AG04449 (cell line): ENCODE data around the gene PIK3R3.
"Not testable (repeated sequence)": the region's sequence is repeated elsewhere in the genome, so short reads cannot be mapped to it uniquely, and the experiment has no call there.

Source experiments
- CTCF ChIA-PET: fragments of 350-600 bp; formaldehyde crosslinking; extraction: SDS; loops from one replicate; lab custom pipeline; 2021; ENCODE audit warnings: antibody characterized with exemption; lab: Yijun Ruan, JAX
- POLR2A ChIA-PET: fragments of 400-600, 350-600 bp; formaldehyde crosslinking; extraction: SDS; loops from one replicate; lab custom pipeline; 2020; ENCODE audit warnings: antibody characterized with exemption, inconsistent platforms; lab: Yijun Ruan, JAX
- DNase-seq: peaks from one replicate; pipeline ENCODE4 v3.0.0-alpha.2; 2010; ENCODE audit warnings: low read depth, low spot score
- H3K4me3 ChIP-seq: 2 replicates; pipeline ENCODE4 v1.5.1; 2011; ENCODE audit warnings: low read depth, mild to moderate bottlenecking, control low read depth, low read length
- CTCF ChIP-seq: IDR thresholded peaks from one replicate; pipeline ENCODE4 v1.5.1; 2011; ENCODE audit warnings: mild to moderate bottlenecking, moderate library complexity, low read length, control low read depth, inconsistent platforms; ENCODE audit not compliant: insufficient read depth; ENCODE audit errors: missing control alignments

The PIK3R3 gene

GRCh38 chr1:46102769-46103476 lies 29.5 kb downstream of the PIK3R3 start:
- no peak for TF ChIP-seq CTCF
- H3K4me3 ChIP-seq, result no peak overlapping the region
- DNase-seq, result no peak
- POLR2A ChIA-PET, result no interaction called here
- CTCF ChIA-PET, result interaction anchor here (0.8 to 1.5 kb wide), 3 partner anchors 13 to 77 kb away, joined by 3 read pairs; no protein-coding TSS in a partner anchor

GRCh38 chr1:46099215-46099614 lies 33.2 kb downstream of the PIK3R3 start:
- ChIA-PET POLR2A (no interaction called here), CTCF (no interaction called here)
- no peak for TF ChIP-seq CTCF
- no peak overlapping the region for H3K4me3 ChIP-seq
- DNase-seq, result no peak

- H3K4me3 ChIP-seq, result no peak overlapping the region
- ChIA-PET POLR2A (no interaction called here), CTCF (no interaction called here)
- TF ChIP-seq CTCF, result no peak
- no peak for DNase-seq
These were observed 34.3 kb downstream of the PIK3R3 start for GRCh38 chr1:46098027-46098712.

GRCh38 chr1:46097149-46097472 lies 35.3 kb downstream of the PIK3R3 start:
- no peak for DNase-seq
- no peak for TF ChIP-seq CTCF
- H3K4me3 ChIP-seq, result no peak overlapping the region
- POLR2A ChIA-PET, result no interaction called here
- CTCF ChIA-PET, result no interaction called here

GRCh38 chr1:46096269-46097148 lies 35.9 kb downstream of the PIK3R3 start:
- ChIA-PET POLR2A (no interaction called here), CTCF (no interaction called here)
- no peak overlapping the region for H3K4me3 ChIP-seq
- no peak for TF ChIP-seq CTCF
- no peak for DNase-seq

- CTCF ChIA-PET, result not testable (repeated sequence)
- POLR2A ChIA-PET, result interaction anchor here (1.3 kb wide), 1 partner anchor 37 kb away, joined by 3 read pairs; the partner anchor contains the start of gene PIK3R3
These were observed 37.3 kb downstream of the PIK3R3 start for GRCh38 chr1:46095110-46095509.

More at GRCh38 chr1:46095110-46095509, 37.3 kb downstream of the PIK3R3 start:
- not testable (repeated sequence) for DNase-seq, H3K4me3 ChIP-seq
